GM19043 (cell line): ENCODE results near the gene ZNF750.
"Not testable (repeated sequence)": the region's sequence is repeated elsewhere in the genome, so short reads cannot be mapped to it uniquely, and the experiment has no call there.

Source experiments
- ATAC-seq: cut with Tn5 transposase; IDR thresholded peaks from one replicate; pipeline ENCODE4 v1.9.1; 2021; ENCODE audit warnings: low read depth; ENCODE audit not compliant: unreplicated experiment

The ZNF750 gene

DNA sequence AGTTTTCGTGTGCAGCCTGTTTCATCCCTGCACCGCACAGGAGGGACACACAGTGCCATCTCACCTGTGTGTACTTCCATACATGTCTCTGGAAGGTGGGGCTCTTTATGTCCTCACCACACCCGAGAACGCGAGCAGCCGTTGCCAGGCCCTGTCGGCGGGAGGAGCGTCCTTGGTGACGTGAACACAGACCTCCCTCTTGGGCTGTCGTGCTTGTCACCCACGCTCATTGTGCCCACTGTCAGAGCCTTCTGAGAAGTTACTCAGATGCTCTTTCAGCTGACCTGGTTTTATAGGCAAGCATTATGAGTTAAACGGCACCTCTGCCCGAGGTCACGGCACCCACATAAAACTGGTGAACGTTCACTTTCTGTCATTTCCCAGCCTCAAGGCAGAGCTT lies 40.2 kb downstream of the ZNF750 start:
- no peak for ATAC-seq

- no peak for ATAC-seq
Observed at GRCh38 chr17:82798752-82799151, 41.1 kb downstream of the ZNF750 start.

GRCh38 chr17:82797061-82797460 lies 42.8 kb downstream of the ZNF750 start:
- ATAC-seq: no peak

- no peak for ATAC-seq
Observed at GRCh38 chr17:82795615-82796014, 44.2 kb downstream of the ZNF750 start.

- ATAC-seq: no peak
Observed at GRCh38 chr17:82794781-82795482, 44.9 kb downstream of the ZNF750 start.

GRCh38 chr17:82793974-82794630 lies 45.7 kb downstream of the ZNF750 start:
- no peak for ATAC-seq

DNA sequence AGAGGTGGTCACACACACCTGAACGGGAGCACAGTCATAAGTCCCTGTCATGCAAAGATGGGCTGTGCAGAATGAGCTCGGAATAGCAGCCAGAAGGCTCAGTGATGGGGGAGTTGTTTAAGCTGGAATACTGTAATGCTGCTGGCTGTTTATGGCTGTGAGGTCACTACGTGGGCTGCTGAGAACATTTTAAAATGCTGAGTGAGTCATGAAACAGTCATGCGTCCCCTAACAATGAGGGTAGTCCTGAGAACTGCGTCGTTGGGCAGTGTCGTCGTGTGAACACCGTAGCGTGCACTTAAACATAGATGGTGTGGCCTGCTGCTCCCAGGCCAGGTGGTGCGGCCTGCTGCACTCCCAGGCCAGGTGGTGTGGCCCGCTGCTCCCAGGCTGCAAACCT lies 48.3 kb downstream of the ZNF750 start:
- ATAC-seq: no peak

GRCh38 chr17:82790391-82790790 lies 49.4 kb downstream of the ZNF750 start:
- no peak for ATAC-seq

- no peak for ATAC-seq
Observed at GRCh38 chr17:82789806-82790205, 50.0 kb downstream of the ZNF750 start.

- ATAC-seq: no peak
Observed at GRCh38 chr17:82789051-82789592, 50.7 kb downstream of the ZNF750 start.

- no peak for ATAC-seq
Observed at GRCh38 chr17:82788206-82789001, 51.4 kb downstream of the ZNF750 start.

- ATAC-seq: no peak
Observed at GRCh38 chr17:82787081-82787848, 52.6 kb downstream of the ZNF750 start.

DNA sequence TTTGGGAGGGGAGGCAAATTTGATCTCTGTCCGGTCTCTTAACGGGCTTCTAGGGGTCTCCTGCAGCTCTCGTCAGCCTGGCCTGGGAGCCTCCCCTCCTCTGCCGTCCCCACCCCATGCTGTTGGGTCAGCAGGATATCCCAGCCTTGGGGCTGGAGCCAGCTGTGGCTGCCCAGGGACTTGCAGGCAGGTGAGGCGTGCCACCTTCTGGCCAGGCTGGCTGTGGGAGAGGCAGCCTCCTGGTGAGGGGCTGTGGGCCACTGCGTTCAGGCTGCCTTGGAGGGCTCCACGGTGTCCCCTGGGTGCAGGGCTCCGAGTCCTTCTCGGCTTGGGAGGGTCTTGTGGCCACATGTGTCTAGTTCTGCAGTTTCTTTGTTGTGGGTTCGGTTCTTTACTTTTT lies 53.4 kb downstream of the ZNF750 start:
- no peak for ATAC-seq

GRCh38 chr17:82785581-82785980 lies 54.2 kb downstream of the ZNF750 start:
- ATAC-seq: not testable (repeated sequence)

GRCh38 chr17:82783498-82783897 lies 56.3 kb downstream of the ZNF750 start:
- no peak for ATAC-seq

- ATAC-seq: no peak
Observed at GRCh38 chr17:82782657-82783207, 57.1 kb downstream of the ZNF750 start.

DNA sequence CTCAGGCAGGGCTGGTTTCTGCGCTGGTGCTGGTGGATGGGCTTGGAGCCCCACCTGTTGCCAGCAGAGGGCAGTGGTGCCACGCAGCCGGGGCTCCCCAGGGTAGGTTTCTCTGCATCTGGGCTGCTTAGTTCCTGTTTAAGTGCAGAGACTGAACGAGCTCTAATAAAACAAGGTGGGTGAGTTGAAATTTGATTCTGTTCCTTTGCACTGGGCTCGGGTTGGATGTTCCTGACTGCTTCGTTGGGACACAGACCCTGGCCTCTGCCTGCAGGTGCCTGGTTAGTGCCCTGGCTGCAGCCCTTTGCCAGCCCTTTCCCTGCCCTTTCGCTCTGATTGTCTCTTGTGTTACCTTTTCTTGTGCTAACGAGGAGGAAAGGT lies 57.9 kb downstream of the ZNF750 start:
- peak; percentile 53 for ATAC-seq

GRCh38 chr17:82780971-82781893 lies 58.6 kb downstream of the ZNF750 start:
- no peak for ATAC-seq

- no peak for ATAC-seq
Observed at GRCh38 chr17:82780195-82780594, 59.6 kb downstream of the ZNF750 start.
